Inflammatory macrophage treated with lipopolysaccharide for 4 hours (primary cell): Measurements from ENCODE around the gene OTOP1.
"Not testable (repeated sequence)": the region's sequence is repeated elsewhere in the genome, so short reads cannot be mapped to it uniquely, and the experiment has no call there.

Source experiments
- DNase-seq: peaks from one replicate; pipeline ENCODE4 v3.0.0-alpha.2; 2020

Gene OTOP1

GRCh38 chr4:4228356-4228668 lies 1.6 kb upstream of the OTOP1 start:
- DNase-seq: no peak

- DNase-seq: no peak
Observed at GRCh38 chr4:4227510-4228355, 1.0 kb upstream of the OTOP1 start.

- no peak for DNase-seq
Observed at GRCh38 chr4:4225915-4226605, 669 bp downstream of the OTOP1 start.

GRCh38 chr4:4217113-4217512 lies 9.6 kb downstream of the OTOP1 start:
- no peak for DNase-seq

GRCh38 chr4:4216648-4217047 lies 10.1 kb downstream of the OTOP1 start:
- no peak for DNase-seq

- not testable (repeated sequence) for DNase-seq
Observed at GRCh38 chr4:4213674-4214073, 13.1 kb downstream of the OTOP1 start.

GRCh38 chr4:4206204-4206603 lies 20.5 kb downstream of the OTOP1 start:
- DNase-seq: no peak

- DNase-seq: no peak
Observed at GRCh38 chr4:4204401-4204745, 22.4 kb downstream of the OTOP1 start.

- no peak for DNase-seq
Observed at GRCh38 chr4:4203688-4204400, 22.9 kb downstream of the OTOP1 start.

- DNase-seq: no peak
Observed at GRCh38 chr4:4202510-4202909, 24.2 kb downstream of the OTOP1 start.

GRCh38 chr4:4200624-4201023 lies 26.1 kb downstream of the OTOP1 start:
- DNase-seq: no peak

GRCh38 chr4:4195354-4195753 lies 31.4 kb downstream of the OTOP1 start:
- DNase-seq: no peak

- DNase-seq: not testable (repeated sequence)
Observed at GRCh38 chr4:4188557-4188956, 38.2 kb downstream of the OTOP1 start.

GRCh38 chr4:4185528-4185927 lies 41.2 kb downstream of the OTOP1 start:
- no peak for DNase-seq

GRCh38 chr4:4182835-4183568 lies 43.7 kb downstream of the OTOP1 start:
- peak; percentile 12 for DNase-seq

GRCh38 chr4:4170596-4171150 lies 56.1 kb downstream of the OTOP1 start:
- DNase-seq: no peak

- not testable (repeated sequence) for DNase-seq
Observed at GRCh38 chr4:4167981-4168780, 58.5 kb downstream of the OTOP1 start.

GRCh38 chr4:4166986-4167385 lies 59.7 kb downstream of the OTOP1 start:
- not testable (repeated sequence) for DNase-seq

GRCh38 chr4:4165701-4166392 lies 60.9 kb downstream of the OTOP1 start:
- not testable (repeated sequence) for DNase-seq

GRCh38 chr4:4164532-4165173 lies 62.1 kb downstream of the OTOP1 start:
- DNase-seq: not testable (repeated sequence)

- not testable (repeated sequence) for DNase-seq
Observed at GRCh38 chr4:4162186-4162585, 64.5 kb downstream of the OTOP1 start.
